OCI-LY3 (cell line): ENCODE data around the gene MRPL23.

Source experiments
- H2AFZ ChIP-seq: fragments of 200-600, 300-600 bp; shearing (Covaris generic); 2 replicates; pipeline ENCODE4 v1.6.0; 2014; ENCODE audit warnings: antibody characterized with exemption, low read depth, low read length
- H3K27ac ChIP-seq: fragments of 200-600, 300-600 bp; sonication (generic); 2 replicates; pipeline ENCODE4 v1.5.1; 2014; ENCODE audit warnings: mild to moderate bottlenecking, low read length, moderate library complexity, mixed read lengths
- H3K27me3 ChIP-seq: fragments of 200-600, 300-600 bp; sonication (generic); 2 replicates; pipeline ENCODE4 v1.6.1; 2014; ENCODE audit warnings: low read depth, low read length, mixed read lengths
- H3K36me3 ChIP-seq: fragments of 200-600, 300-600 bp; sonication (generic); replicated peaks from 2 replicates; pipeline ENCODE3; 2014; ENCODE audit warnings: low read depth, low read length, mixed read lengths
- H3K4me1 ChIP-seq: fragments of 300-600, 200-600 bp; sonication (generic); 2 replicates; pipeline ENCODE4 v1.6.1; 2014; ENCODE audit warnings: low read length, mixed read lengths
- H3K4me2 ChIP-seq: fragments of 200-600, 300-600 bp; sonication (generic); 2 replicates; pipeline ENCODE4 v1.6.1; 2014; ENCODE audit warnings: low read length, mixed read lengths
- H3K4me3 ChIP-seq: fragments of 300-600, 200-600 bp; sonication (generic); 2 replicates; pipeline ENCODE4 v1.5.1; 2014; ENCODE audit warnings: antibody characterized with exemption, mild to moderate bottlenecking, low read length, moderate library complexity
- H3K79me2 ChIP-seq: fragments of 300-600, 200-600 bp; shearing (Covaris generic); 2 replicates; pipeline ENCODE4 v1.6.1; 2014; ENCODE audit warnings: mild to moderate bottlenecking, low read length, mixed read lengths
- H3K9ac ChIP-seq: fragments of 300-600, 200-600 bp; shearing (Covaris generic); 2 replicates; pipeline ENCODE4 v1.6.0; 2014; ENCODE audit warnings: mild to moderate bottlenecking, low read length, moderate library complexity
- H3K9me3 ChIP-seq: fragments of 200-600, 300-600 bp; shearing (Covaris generic); 2 replicates; pipeline ENCODE4 v1.6.1; 2014; ENCODE audit warnings: low read length, mixed read lengths; ENCODE audit not compliant: insufficient read depth
- H4K20me1 ChIP-seq: fragments of 200-600, 300-600 bp; sonication (generic); 2 replicates; pipeline ENCODE4 v1.6.1; 2016; ENCODE audit warnings: low read length, mixed read lengths; ENCODE audit not compliant: insufficient read depth
- CTCF ChIP-seq: fragments of 200-600, 300-600 bp; sonication (generic); IDR thresholded peaks from 2 replicates; pipeline ENCODE4 v1.5.1; 2014; ENCODE audit warnings: antibody characterized with exemption, low read length, low read depth
- EZH2phosphoT487 ChIP-seq: fragments of 200-600 bp; shearing (Covaris generic); IDR thresholded peaks from 2 replicates; pipeline ENCODE4 v1.6.1; 2018; ENCODE audit warnings: antibody characterized with exemption, mixed run types, low read depth

The MRPL23 gene

DNA sequence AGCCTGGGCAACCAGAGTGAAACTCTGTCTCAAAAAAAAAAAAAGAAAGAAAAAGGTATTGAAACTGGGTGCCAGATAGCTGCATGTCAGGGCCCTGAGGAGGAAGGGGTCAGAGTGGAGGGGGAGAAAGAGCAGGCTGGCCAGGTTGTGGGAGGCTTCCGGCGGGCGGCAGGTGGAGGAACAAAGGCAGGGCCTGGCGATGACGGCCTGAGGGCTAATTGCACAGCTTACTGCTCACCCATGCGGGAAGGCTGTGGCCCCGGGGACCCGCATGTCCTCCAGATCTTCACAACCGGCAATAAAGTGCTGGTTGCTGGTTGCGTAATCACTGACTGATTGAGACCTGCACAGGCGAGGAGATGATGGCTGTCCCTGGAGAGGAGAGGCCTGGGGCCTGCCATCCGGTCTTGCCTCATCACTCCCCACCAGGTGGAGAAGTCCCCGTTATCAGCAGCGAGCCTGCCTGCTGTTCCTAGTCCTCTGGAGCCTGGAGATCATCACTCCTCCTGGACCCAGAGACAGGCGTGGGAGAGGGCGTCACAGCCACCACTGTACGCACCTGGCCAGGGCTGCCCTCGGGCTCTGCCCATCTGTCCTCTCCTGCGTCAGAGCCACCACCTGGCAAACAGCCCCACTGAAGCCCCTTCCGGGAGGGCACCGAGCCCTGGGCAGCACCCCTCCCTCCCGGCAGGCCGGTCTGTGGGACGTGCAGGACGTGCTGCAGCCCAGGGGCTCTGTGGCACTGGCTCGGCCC is 31.8 kb downstream of the MRPL23 start:
- H3K9me3 ChIP-seq = no peaks in the 10 kb centered on the region
- no peaks in the 10 kb centered on the region for H3K27me3 ChIP-seq
- no peak overlapping the region for H3K27ac ChIP-seq
- no peaks in the 10 kb centered on the region for H4K20me1 ChIP-seq
- H3K9ac ChIP-seq = no peak overlapping the region
- no peak overlapping the region for H3K4me2 ChIP-seq
- no peak overlapping the region for H3K4me3 ChIP-seq
- TF ChIP-seq EZH2phosphoT487 (no peak), CTCF (no peak)
- no peak overlapping the region for H2AFZ ChIP-seq
- no peaks in the 10 kb centered on the region for H3K79me2 ChIP-seq
- H3K4me1 ChIP-seq = no peaks in the 10 kb centered on the region
- H3K36me3 ChIP-seq = no peaks in the 10 kb centered on the region

GRCh38 chr11:1979607-1980006 is 32.5 kb downstream of the MRPL23 start:
- H3K9ac ChIP-seq = no peak overlapping the region
- H3K79me2 ChIP-seq = no peaks in the 10 kb centered on the region
- H3K4me3 ChIP-seq = no peak overlapping the region
- no peaks in the 10 kb centered on the region for H3K36me3 ChIP-seq
- no peaks in the 10 kb centered on the region for H3K27me3 ChIP-seq
- H4K20me1 ChIP-seq = no peaks in the 10 kb centered on the region
- H2AFZ ChIP-seq = no peak overlapping the region
- no peaks in the 10 kb centered on the region for H3K9me3 ChIP-seq
- H3K4me2 ChIP-seq = no peak overlapping the region
- TF ChIP-seq EZH2phosphoT487 (no peak), CTCF (no peak)
- no peaks in the 10 kb centered on the region for H3K4me1 ChIP-seq
- H3K27ac ChIP-seq = no peak overlapping the region

DNA sequence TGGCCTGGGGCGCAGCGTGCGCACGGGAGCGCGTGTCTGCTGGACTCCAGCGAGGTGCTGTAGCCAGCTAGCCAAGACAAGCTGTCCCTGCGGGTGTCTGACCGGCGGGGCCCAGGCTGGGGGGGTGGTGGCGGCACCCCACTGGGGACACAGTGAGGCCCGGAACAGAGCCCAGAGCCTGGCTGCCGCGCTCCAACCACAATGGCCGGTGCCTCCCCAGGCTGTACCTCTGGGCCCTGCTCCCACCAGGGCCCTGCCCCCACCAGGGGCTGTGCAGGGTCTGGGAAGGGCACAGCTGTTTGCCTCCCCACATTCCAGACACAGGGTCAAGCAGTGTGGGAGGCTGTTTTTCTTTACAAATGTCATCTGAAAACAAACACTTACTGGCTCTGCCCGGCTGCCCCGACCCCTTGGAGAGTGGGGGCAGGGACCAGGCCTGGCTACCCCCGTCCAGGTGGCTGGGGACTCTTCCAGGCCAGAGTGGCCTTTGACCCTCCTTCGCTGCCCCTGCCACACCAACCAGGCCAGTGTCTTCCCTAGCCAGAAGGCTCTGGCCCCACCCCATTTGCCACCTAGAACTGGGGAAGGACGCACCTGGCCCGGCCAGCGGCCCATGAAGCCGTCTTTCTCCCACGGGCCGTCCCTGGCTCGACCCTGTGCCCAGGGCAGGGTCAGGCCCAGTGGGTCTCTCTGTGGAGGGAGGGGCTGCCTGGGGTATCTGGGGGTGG is 35.9 kb downstream of the MRPL23 start:
- Histone ChIP-seq H3K27ac (no peak overlapping the region), H3K4me3 (no peak overlapping the region), H3K9ac (no peak overlapping the region), H4K20me1 (no peaks in the 10 kb centered on the region), H3K4me2 (no peak overlapping the region), H3K79me2 (no peaks in the 10 kb centered on the region), H3K4me1 (no peaks in the 10 kb centered on the region), H3K36me3 (no peaks in the 10 kb centered on the region), H3K27me3 (no peaks in the 10 kb centered on the region), H3K9me3 (no peaks in the 10 kb centered on the region), H2AFZ (no peak overlapping the region)
- TF ChIP-seq EZH2phosphoT487 (no peak), CTCF (no peak)

DNA sequence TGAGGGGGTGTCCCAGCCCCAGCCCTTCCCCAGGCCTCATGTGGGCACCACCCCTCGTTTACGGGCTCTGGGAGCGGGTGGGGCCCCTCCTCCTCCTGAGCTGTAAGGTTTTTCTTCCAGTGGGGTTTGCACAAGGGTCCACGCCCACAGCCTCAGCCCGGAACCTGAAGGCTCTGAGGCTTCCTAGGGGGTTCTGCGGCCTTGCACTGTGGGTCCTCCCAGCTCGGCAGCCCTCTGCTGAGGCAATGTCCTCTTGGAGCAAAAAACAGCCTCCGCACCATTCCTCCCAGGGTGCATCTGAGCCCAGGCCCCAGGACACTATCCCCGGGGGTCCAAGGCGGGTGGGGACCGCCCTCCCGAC is 36.4 kb downstream of the MRPL23 start:
- no peak overlapping the region for H2AFZ ChIP-seq
- no peak overlapping the region for H3K27ac ChIP-seq
- H3K4me3 ChIP-seq = no peak overlapping the region
- H3K4me1 ChIP-seq = no peaks in the 10 kb centered on the region
- no peaks in the 10 kb centered on the region for H3K27me3 ChIP-seq
- H3K36me3 ChIP-seq = no peaks in the 10 kb centered on the region
- H3K9me3 ChIP-seq = no peaks in the 10 kb centered on the region
- H3K79me2 ChIP-seq = no peaks in the 10 kb centered on the region
- no peaks in the 10 kb centered on the region for H4K20me1 ChIP-seq
- no peak overlapping the region for H3K9ac ChIP-seq
- no peak overlapping the region for H3K4me2 ChIP-seq
- no peak for TF ChIP-seq CTCF
- no peak for TF ChIP-seq EZH2phosphoT487
